Measurements from ENCODE around the gene RACGAP1. TPM values are rescaled to one million over a fixed set of nuclear protein-coding genes. Genes with fewer than 3 reads are reported as not detected.

The RACGAP1 gene
- total RNA-seq, 1 donor from 2014 or later, result 42.1 TPM

- Mint-ChIP-seq H3K27ac (no peak overlapping the region), H3K4me3 (ENCODE audit: low read depth) (no peak overlapping the region), H3K36me3 (ENCODE audit: insufficient read depth) (no peaks in the 10 kb centered on the region), H3K4me1 (ENCODE audit: low read depth) (no peaks in the 10 kb centered on the region), H3K27me3 (peaks cover 43% of the 10 kb centered on the region), H3K9me3 (ENCODE audit: low read depth) (no peaks in the 10 kb centered on the region)
- no peak for TF ChIP-seq CTCF (IDR thresholded peaks at IDR 0.05; ENCODE audit: unreplicated experiment)
- DNase-seq (ENCODE audit: low spot score, unreplicated experiment), result no peak
Measured at GRCh38 chr12:50062728-50063460, 37.6 kb upstream of the RACGAP1 start.

DNA sequence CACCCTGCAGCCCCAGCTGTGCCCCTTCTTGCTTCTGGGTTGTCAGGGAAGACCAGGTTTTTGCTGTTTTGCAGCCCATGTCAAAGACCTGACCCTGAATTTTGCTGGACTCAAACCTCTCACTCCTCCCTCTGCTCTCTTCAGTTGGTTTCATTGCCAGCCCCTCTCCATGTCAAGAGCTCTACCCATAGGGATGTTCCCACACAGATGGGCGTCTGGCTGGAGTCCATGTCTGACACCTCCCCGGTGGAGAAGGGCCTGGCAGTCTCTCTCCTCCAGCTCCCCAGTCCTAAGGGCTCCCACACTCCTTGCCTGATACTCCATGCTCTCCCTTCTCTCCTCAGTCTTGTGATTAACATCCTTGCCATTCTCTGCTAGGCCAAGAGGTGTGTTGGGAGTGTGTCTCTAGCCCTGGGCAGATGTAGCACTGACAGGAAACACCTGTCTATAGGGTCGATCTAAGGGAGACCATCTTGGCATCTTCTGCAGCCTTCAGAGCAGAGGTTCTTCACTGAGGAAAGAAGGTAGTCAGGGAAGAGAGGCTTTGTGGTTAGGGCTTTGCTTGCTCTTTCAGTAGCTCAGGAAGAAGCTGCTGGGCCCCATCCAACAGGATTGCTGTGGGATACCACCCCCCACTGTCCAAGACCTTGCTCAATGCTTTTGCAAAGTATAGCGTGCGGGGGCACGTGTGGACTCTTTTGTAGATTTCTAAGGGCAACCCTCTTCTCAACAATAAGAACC, 36.8 kb upstream of the RACGAP1 start:
- DNase-seq (ENCODE audit: low spot score, unreplicated experiment), result no peak
- Mint-ChIP-seq H3K36me3 (ENCODE audit: insufficient read depth) (no peaks in the 10 kb centered on the region), H3K4me1 (ENCODE audit: low read depth) (peaks cover under 1% of the 10 kb centered on the region), H3K4me3 (ENCODE audit: low read depth) (no peak overlapping the region), H3K27ac (no peak overlapping the region), H3K27me3 (peaks cover 44% of the 10 kb centered on the region), H3K9me3 (ENCODE audit: low read depth) (no peaks in the 10 kb centered on the region)
- no peak for TF ChIP-seq CTCF (IDR thresholded peaks at IDR 0.05; ENCODE audit: unreplicated experiment)

DNA sequence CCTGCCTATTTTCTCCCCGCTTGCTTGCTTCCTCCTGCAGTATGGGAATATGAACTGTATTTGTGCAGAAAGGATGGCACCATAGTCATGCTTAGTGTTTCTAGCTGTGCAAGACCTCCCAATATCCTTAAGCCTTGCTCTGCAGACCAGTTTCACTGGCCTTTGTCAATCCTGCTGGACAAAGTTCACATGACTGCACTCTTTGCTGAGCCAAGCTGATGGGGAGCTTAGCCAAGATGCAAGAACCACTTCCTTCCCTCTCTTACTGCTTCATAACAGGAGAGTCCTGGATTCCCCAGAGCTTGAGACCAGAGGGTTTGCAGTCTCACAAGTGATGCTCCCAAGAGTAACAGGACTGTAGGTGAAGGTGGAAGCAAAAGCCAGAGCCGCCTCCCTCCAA, 35.9 kb upstream of the RACGAP1 start:
- no peaks in the 10 kb centered on the region for H3K9me3 Mint-ChIP-seq (ENCODE audit: low read depth)
- no peaks in the 10 kb centered on the region for H3K36me3 Mint-ChIP-seq (ENCODE audit: insufficient read depth)
- no peak overlapping the region for H3K27ac Mint-ChIP-seq
- no peak for DNase-seq (ENCODE audit: low spot score, unreplicated experiment)
- peaks cover 5% of the 10 kb centered on the region for H3K4me1 Mint-ChIP-seq (ENCODE audit: low read depth)
- TF ChIP-seq CTCF (IDR thresholded peaks at IDR 0.05; ENCODE audit: unreplicated experiment), result no peak
- peaks cover 53% of the 10 kb centered on the region for H3K27me3 Mint-ChIP-seq
- no peak overlapping the region for H3K4me3 Mint-ChIP-seq (ENCODE audit: low read depth)

DNA sequence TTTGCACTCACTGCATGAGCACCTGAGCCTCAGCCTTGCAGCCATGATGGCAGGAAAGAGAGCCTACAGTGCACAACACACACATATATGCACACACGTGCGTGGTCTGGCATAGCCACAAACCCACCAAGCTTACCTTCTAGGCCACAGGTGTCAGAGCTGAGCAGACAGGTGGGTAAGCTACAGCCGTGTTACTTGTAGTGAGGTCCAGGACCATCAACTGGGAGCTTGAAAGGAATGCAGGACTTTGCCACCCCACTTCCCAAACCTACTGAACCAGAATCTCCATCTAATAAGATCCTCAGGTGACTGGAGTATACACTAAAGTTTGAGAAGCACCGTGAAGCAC, 34.8 kb upstream of the RACGAP1 start:
- DNase-seq (ENCODE audit: low spot score, unreplicated experiment), result no peak
- Mint-ChIP-seq H3K36me3 (ENCODE audit: insufficient read depth) (no peaks in the 10 kb centered on the region), H3K27ac (no peak overlapping the region), H3K9me3 (ENCODE audit: low read depth) (no peaks in the 10 kb centered on the region), H3K27me3 (peaks cover 61% of the 10 kb centered on the region), H3K4me1 (ENCODE audit: low read depth) (peaks cover 7% of the 10 kb centered on the region), H3K4me3 (ENCODE audit: low read depth) (no peak overlapping the region)
- no peak for TF ChIP-seq CTCF (IDR thresholded peaks at IDR 0.05; ENCODE audit: unreplicated experiment)

DNA sequence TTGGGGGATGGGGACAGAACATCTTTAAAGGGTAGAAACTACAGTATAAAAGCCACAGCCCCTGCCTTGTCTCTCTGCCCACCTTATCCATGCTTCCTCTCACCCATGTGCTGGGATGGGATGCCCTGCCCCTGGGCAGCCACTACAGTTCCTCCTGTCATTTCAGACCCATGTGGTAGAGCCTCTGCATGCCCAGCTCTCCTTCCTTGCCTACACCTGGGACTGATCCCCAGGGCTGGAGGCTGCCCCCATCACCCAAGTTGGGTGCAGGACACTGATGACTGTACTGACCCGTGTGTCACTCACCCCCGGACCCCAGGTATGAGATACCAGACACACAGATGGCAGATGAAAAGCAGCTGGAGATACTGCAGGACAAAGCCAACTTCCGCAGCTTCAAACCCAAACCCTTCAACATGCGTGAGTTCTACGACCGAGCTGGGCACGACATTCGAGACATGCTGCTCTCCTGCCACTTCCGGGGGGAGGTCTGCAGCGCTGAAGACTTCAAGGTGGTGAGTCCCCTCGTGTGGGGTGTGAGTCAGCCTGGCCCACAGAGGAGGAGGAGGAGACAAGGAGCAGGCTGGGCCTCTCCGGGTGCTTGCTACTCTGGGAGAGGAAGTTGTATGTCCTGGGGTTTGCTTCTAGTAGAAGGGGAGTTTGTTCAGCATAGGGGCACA, 34.3 kb upstream of the RACGAP1 start:
- H3K4me3 Mint-ChIP-seq (ENCODE audit: low read depth), result peak overlapping the region; percentile 60
- peaks cover 61% of the 10 kb centered on the region for H3K27me3 Mint-ChIP-seq
- H3K27ac Mint-ChIP-seq, result no peak overlapping the region

More for the DNA sequence above, 34.3 kb upstream of the RACGAP1 start:
- DNase-seq (ENCODE audit: low spot score, unreplicated experiment), result no peak
- no peak for TF ChIP-seq CTCF (IDR thresholded peaks at IDR 0.05; ENCODE audit: unreplicated experiment)
- Mint-ChIP-seq H3K36me3 (ENCODE audit: insufficient read depth) (no peaks in the 10 kb centered on the region), H3K4me1 (ENCODE audit: low read depth) (peaks cover 7% of the 10 kb centered on the region), H3K9me3 (ENCODE audit: low read depth) (no peaks in the 10 kb centered on the region)

Data from progenitor cell of endocrine pancreas (in vitro differentiated cells).